Fibroblast of villous mesenchyme (primary cell): ENCODE data around the gene IZUMO4. TPM values are rescaled to one million over a fixed set of nuclear protein-coding genes. Genes with fewer than 3 reads are reported as not detected.
A peak's percentile ranks its signal among the peaks of the same experiment; 100 is the strongest.
"Not testable (repeated sequence)": the region's sequence is repeated elsewhere in the genome, so short reads cannot be mapped to it uniquely, and the experiment has no call there.

Experiments used
- DNase-seq: peaks from one replicate; pipeline ENCODE4 v3.0.0-alpha.2; 2010; ENCODE audit warnings: low read depth
- H3K4me3 ChIP-seq: 2 replicates; pipeline ENCODE4 v1.5.1; 2011; ENCODE audit warnings: low read depth, mild to moderate bottlenecking, low read length
- total RNA-seq: library from RNA; depleted of rRNA; stranded (reverse); fragments of >200 nt; gene quantifications from 2 replicates; pipeline ENCODE4 v1.2.3, GENCODE V29; 2012
- TF ChIP-seq, protein P1 (sequence below): IDR thresholded peaks from 2 replicates; pipeline ENCODE4 v1.5.1; 2012; ENCODE audit warnings: low read depth, mild to moderate bottlenecking, low read length; ENCODE audit not compliant: insufficient read depth

IZUMO4 gene
- total RNA-seq, 1 donor = 1.3 TPM

DNA sequence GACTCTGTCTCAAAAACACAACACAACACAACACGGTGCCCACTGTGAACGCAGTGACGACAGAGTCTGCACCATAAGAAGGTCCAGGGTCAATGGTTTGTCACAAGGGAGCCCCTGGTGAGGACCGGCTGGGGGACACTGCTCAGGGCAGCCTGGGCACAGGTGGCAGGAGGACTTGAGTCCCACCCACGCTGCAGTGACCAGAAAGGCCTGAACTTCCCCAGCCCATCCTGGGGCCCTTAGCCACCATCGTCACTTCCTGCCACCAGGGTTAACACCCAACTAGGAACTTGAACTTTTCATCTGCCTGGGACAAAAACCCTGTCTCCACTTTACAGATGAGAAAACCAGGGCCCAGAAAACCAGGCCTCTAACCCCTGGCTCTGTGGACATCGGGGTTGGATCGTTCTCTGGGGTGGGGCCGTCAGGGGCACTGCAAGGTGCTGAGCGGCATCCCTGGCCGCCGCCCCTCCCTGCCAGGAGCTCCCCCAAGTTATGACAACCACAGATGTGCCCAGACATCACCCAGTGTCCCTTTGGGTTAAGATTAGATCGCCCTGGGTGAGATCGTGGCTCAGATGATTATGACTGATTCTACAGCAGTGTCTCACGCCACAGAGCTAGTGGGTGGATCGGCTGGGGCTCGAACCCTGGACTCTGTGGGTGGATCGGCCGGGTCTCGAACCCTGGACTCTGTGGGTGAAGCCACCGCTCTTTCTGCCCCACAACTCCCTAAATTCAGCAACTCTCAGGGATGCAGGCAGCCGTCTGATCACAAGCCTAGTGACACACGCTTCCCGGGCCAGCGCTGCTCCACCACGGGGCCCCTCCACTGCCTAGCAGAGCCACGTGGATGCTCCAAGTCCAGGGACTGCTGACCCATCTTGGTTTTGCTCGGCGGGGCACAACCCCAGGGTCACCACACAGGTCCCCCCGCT lies 14.6 kb upstream of the IZUMO4 start:
- no peak for DNase-seq
- no peak overlapping the region for H3K4me3 ChIP-seq
- TF ChIP-seq, protein P1, sequence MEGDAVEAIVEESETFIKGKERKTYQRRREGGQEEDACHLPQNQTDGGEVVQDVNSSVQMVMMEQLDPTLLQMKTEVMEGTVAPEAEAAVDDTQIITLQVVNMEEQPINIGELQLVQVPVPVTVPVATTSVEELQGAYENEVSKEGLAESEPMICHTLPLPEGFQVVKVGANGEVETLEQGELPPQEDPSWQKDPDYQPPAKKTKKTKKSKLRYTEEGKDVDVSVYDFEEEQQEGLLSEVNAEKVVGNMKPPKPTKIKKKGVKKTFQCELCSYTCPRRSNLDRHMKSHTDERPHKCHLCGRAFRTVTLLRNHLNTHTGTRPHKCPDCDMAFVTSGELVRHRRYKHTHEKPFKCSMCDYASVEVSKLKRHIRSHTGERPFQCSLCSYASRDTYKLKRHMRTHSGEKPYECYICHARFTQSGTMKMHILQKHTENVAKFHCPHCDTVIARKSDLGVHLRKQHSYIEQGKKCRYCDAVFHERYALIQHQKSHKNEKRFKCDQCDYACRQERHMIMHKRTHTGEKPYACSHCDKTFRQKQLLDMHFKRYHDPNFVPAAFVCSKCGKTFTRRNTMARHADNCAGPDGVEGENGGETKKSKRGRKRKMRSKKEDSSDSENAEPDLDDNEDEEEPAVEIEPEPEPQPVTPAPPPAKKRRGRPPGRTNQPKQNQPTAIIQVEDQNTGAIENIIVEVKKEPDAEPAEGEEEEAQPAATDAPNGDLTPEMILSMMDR = no peak

DNA sequence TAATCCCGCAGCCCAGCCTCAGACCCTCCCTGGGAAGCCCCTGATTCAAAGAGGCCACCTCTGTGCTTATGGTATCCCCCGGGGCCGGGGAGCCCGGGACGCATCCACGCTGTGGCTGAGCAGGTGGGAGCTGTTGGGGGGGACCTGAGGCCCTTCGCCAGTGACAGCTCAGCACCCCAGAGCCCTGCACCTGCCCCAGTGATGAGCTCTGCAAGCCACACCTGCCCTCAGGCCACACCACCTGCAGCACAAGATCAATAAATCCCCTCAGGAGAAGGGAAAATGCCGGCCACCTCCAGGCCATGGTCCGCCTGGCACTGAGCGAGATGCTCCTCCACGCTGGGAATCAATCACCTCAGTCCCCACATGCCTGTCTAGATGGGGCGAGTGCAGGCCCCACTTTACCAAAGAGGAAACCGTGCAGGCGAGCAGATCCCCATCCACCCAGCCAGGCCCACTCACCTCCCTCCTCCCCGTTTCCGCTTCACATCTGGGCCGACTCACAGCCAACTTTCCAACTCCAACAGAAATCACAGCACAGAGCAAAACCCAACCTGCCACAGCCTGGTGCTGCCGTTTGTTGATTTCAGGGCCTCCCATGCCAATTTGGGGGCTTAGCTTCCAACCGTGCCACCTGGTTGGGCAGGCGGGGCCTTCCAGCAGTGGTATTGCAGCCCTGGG lies 13.4 kb upstream of the IZUMO4 start:
- DNase-seq = no peak
- no peak overlapping the region for H3K4me3 ChIP-seq
- TF ChIP-seq, protein P1 = no peak

DNA sequence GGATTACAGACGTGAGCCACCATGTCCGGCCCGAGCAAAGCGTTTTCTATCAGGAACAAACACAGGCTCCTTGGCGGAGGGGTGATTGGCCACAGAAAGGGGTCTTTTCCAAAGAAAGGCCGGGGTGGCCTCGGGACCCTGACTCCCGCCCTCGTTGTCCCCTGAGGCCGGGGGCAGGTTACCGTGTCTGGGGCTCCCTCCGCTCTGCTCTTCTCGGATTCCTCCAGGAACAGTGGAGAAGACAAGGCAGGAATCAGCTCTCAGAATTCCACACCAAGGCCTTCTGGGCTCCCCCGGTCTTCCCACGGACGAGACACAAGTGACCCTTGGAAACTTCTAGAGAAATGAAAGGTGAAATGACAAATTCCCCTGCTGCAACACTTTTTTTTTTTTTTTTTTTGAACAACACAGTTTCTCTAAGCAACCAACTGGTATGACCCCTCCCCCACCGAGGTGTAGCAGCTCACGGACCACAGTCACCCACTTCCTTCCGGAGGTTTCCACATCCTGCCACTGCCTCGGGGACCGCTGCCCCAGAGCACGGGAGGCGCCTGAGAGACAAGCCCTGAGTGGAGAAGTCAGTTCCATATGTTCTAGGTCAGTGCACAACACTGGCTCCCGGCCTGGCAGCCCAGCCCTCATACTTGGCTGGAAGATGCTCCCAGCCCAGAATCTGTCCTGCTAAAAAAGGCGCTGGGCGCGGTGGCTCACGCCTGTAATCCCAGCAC lies 11.6 kb upstream of the IZUMO4 start:
- TF ChIP-seq, protein P1 = no peak
- DNase-seq = peak; percentile 43

DNA sequence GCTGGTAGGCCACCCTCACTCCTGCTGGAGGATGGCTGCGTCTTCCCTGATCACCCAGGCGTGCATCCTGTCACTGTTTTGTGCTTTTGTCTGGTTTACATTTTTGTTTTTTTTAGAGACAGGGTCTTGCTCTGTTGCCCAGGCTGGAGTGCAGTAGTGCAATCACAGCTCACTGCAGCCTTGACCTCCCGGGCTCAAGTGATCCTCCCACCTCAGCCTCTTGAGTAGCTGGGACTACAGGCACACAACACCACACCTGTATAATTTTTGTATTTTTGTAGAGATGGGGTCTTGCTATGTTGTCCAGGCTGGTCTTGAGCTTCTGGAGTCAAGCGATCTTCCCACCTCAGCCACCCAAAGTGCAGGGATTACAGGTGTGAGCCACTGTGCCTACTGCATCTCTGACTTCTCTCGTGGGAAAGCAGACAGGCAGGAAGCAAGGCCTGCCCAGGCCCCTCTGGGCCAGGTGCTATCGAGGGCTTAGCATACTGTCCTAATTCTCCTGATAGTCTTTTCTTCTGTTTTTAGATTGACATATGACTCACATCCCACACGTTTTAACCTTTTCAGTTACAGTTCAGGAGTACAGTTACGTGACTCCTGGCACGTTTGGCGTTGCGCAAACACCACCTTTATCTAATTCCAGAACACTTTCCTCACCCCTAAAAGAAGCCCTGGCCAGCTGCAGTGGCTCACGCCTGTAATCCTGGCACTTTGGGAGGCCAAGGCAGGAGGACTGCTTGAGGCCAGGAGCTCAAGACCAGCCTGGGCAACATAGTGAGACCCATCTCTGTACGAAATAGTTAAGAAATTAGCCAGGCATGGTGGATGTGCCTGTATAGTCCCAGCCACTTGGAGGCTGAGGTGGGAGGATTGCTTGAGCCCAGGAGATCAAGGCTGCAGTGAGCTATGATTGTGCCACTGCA lies 9.8 kb upstream of the IZUMO4 start:
- peak; percentile 62 for DNase-seq
- H3K4me3 ChIP-seq = not testable (repeated sequence)

More for the DNA sequence above, 11.6 kb upstream of the IZUMO4 start:
- no peak overlapping the region for H3K4me3 ChIP-seq

- H3K4me3 ChIP-seq = no peak overlapping the region
- TF ChIP-seq, protein P1 = no peak
- DNase-seq = no peak
Observed at GRCh38 chr19:2087621-2088100, 9.1 kb upstream of the IZUMO4 start.

GRCh38 chr19:2089001-2089711 lies 7.6 kb upstream of the IZUMO4 start:
- H3K4me3 ChIP-seq = no peak overlapping the region
- DNase-seq = no peak
- TF ChIP-seq, protein P1 = no peak
